GM18505 (cell line): Measurements from ENCODE around the gene TRAM2.

Experiments
- ATAC-seq: cut with Tn5 transposase; IDR thresholded peaks from one replicate; pipeline ENCODE4 v1.9.1; 2021; ENCODE audit not compliant: unreplicated experiment
- POLR2A ChIP-seq: IDR thresholded peaks from 4 replicates; pipeline ENCODE4 v1.6.1; 2011; ENCODE audit warnings: borderline replicate concordance; ENCODE audit not compliant: insufficient read depth, insufficient read length; ENCODE audit errors: extremely low read depth

TRAM2 gene

GRCh38 chr6:52571099-52571755, 5.6 kb downstream of the TRAM2 start:
- no peak for ATAC-seq
- no peak for TF ChIP-seq POLR2A

DNA sequence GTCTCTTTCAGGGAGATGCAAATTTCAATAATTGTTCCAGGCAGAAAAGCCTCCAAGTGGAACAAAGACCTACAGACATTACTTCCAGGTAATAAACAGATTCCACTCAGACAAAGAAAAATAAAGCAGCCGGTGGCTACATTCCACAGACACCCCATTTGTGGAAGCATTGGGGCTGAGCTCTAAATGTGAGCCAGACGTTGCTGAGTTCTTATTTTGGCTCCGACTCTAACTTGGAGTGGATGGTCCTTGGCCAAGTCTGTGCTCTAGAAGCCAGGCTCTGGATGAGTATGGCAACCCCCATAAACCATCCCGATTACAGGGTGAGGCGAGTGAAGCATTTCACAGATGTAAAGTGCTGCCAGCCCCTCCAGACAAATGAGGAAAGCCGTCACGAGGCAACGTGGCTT, 6.6 kb downstream of the TRAM2 start:
- ATAC-seq, result no peak
- TF ChIP-seq POLR2A, result no peak

DNA sequence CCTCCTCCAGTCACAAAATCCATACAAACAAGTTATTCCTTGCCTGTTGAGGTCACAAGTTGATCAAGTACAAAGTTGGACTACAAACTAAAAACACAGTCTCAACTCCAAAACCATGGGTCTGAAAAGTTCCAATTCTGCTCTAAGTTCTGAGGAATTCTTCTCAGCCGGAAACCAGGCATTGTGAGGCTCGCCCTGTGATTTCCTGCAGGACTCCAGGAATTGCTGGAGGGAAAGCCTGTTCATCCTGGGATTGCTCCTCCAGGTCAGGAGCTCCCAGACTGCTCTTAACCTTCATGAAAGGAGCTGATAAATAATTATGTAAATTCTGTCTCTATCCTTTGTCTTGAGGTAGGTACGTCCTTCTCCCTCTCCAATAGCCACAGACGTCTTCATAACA, 8.5 kb downstream of the TRAM2 start:
- no peak for TF ChIP-seq POLR2A
- ATAC-seq, result no peak

DNA sequence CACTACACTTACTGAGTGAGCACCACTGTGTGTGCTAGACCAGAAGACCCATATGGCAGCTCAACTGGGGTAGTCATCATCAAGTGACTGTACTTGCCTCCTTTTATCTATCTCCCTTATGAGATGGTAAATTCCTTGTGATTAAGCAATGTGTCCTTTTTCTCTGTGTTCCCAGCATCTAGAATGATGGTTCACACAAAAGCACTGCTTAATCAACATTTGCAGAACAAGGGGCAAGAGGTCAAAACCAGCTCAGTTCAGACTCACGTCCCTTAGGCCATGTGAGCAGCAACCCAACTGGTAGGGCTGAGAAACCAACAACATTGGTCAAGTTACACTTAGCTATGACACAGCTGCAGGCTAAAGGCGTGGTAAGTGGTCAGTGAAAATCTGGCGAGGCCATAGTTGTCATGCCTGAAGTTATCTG, 10.0 kb downstream of the TRAM2 start:
- TF ChIP-seq POLR2A, result no peak
- no peak for ATAC-seq

GRCh38 chr6:52566201-52566600, 10.7 kb downstream of the TRAM2 start:
- peak; percentile 66 for ATAC-seq
- TF ChIP-seq POLR2A, result no peak

GRCh38 chr6:52564856-52565255, 12.0 kb downstream of the TRAM2 start:
- ATAC-seq, result no peak
- TF ChIP-seq POLR2A, result no peak

DNA sequence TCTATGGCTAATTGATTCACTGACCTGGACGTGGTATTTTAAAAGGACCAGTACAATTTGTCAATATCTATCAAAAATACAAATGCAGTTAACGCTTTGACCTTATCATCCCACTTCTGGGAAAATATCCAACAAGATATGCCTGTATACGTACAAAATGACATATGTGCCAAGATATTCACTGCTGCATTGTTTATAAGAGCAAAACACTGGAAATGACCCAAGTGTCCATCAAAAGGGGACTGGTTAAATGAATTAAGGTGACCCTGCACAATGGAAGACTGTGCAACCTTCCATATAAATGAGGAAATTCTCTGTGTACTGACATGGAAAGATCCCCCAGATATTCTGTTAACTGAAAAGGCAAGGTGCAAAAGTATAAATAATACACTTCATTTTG, 13.9 kb downstream of the TRAM2 start:
- no peak for ATAC-seq

DNA sequence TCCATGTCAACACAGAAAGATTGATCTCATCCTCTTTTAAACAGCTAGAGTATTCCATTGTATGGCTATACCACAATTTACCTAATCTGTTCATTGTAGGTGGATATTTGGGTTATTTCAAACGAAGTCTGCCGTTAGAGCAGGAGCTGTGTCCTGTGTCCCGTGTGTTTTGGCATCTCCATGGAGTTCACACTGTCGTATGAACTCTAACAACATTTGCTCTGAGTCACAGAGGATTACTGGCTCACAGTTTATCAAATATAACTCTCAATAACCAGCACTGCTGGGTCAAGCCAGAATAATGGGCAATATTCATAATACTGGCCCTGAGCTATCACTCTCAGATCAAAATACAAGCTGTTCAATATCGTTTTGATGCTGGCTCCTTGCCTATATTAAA, 16.4 kb downstream of the TRAM2 start:
- no peak for ATAC-seq

More for the DNA sequence above, 13.9 kb downstream of the TRAM2 start:
- TF ChIP-seq POLR2A, result no peak

DNA sequence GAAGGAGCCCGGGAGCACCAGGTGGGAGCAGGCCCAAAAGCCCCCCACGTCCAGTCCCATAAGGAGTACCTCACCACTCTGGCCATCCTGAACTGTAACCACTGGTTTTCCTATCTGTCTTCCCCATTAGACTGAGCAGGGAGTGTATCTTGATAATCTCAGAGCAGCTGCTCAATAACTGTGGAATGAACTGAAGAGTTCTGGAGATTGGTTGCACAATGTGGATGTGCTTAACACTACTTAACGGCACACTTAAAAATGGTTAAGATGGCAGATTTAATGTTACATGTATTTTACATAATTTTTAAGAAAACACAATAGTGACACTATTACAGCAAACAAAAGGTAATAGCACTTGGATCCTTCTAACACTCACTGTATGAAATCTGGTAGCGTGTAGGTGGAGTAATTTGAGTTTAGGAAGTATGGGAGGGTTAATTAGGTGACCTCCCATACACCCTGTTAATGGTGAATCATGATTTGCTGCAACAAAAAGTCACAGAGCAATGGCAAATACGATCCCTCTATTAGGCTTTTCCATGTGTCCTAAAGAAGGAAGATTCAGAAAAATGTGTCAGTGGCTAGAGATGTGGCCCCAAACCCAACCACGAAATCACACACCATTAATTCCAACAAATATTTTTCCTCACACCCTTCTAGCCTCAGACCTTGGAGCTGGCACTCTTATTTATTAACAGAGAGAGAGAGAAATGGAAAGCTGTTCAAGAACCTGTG, 18.4 kb downstream of the TRAM2 start:
- TF ChIP-seq POLR2A, result no peak
- ATAC-seq, result no peak

More for the DNA sequence above, 16.4 kb downstream of the TRAM2 start:
- no peak for TF ChIP-seq POLR2A

- TF ChIP-seq POLR2A, result no peak
Measured at GRCh38 chr6:52557389-52558265, 19.2 kb downstream of the TRAM2 start.

DNA sequence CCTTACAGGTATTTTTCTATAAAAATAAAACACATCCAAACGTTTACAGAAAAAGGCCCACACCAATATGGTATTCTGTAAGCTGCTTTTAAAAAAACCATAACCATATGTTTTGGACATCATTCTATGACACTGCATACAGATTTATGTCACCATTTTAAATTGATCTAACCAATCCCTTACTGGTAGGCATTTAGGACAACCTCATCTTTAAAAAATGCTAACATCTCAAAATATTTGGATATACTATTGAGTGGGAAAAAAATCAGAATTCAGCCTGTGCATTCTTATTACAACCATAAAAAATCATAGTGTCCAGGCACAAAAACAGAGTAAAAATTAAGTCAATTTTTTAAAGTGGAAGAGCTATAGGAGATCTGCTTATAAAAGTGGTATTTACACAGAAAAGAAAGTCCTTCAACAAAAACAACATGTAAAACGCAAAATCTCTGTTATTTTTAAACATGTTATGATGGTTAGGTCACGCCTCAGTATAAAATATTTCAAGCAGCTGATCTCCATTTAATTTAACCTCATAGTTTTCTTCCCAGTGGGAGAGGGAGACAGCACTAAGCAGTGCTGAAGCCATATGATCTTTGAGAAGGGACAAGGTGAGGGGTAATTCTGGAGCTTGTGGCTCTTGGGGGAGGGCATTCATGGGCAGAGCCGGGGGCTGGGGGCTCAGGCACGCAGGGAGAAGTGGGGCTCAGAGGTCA, 21.2 kb downstream of the TRAM2 start:
- no peak for TF ChIP-seq POLR2A
- ATAC-seq, result no peak

More at GRCh38 chr6:52557389-52558265, 19.2 kb downstream of the TRAM2 start:
- ATAC-seq, result no peak

DNA sequence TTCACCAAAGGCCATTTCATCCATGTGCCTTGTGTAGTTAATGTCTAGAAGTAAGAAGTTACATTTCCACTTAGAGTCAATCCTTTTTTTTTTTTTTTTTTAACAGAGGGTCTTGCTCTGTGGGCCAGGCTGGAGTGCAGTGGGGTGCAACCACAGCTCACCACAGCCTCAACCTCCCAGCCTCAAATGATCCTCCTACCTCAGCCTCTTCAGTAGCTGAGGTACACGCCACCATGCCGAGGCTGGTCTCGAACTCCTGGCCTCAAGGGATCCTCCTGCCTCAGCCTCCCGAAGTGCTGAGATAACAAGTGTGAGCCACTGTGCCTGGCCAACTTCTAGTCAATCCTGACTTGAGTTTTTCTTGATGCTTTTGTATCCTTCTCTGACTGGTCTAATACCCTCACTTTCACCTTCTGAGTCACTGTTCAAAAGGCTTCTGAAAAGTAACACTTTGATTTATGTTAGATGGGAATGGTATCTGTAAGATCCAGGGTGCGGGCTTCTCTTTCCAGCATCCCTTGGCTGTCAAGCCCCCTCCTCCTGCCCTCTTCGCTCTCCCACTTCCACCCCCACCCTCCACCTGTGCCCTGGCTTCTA, 22.1 kb downstream of the TRAM2 start:
- no peak for TF ChIP-seq POLR2A
- no peak for ATAC-seq

DNA sequence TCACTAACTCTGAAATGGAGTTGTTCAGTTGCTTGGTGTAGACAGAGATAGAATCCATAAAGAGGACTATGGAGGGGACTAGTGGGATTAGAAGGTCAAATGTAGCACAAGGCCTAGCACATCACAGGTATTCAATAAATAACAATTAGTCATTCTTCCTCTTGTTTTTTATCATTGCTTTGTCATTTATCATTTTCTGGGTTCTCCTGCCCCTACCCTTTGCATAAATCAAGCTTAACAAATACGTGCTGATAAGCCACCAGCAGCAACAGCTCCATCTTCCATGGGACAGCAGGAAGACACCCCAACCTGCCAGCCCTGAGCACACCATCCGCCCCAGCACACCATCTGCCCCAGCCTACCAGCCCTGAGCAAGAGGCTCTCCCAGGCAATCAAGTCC, 23.1 kb downstream of the TRAM2 start:
- no peak for TF ChIP-seq POLR2A
- ATAC-seq, result no peak

- TF ChIP-seq POLR2A, result no peak
- no peak for ATAC-seq
Measured at GRCh38 chr6:52553158-52553557, 23.7 kb downstream of the TRAM2 start.
